ENCODE data around the gene PCDHGA1. TPM values are rescaled to one million over a fixed set of nuclear protein-coding genes. Genes with fewer than 3 reads are reported as not detected.

Gene PCDHGA1
- total and polyA plus RNA-seq, 10 donors = 0.04 to 0.52 (median 0.25) TPM; not detected in 1

GRCh38 chr5:141491323-141492167, 161.2 kb downstream of the PCDHGA1 start:
- intact Hi-C loops (cut with DNase I; ENCODE audit: low total_unique reads) = no loop called here
- WGBS, 5 donors = 19 to 51% (median 24%) methylated on average over 26 to 66 of the region's 66 CpGs
- H3K4me1 ChIP-seq = peaks cover 3 to 52% (median 29%) of the 10 kb centered on the region in 6 donors
- no peak for TF ChIP-seq POLR2AphosphoS5 (IDR thresholded peaks at IDR 0.05)
- no peak for TF ChIP-seq POLR2A (IDR thresholded peaks at IDR 0.05)
- no peak for TF ChIP-seq CTCF (IDR thresholded peaks at IDR 0.05 in 8 of 11, conservative IDR thresholded peaks at IDR 0.05 in 3 of 11)
- H3K27me3 ChIP-seq (replicated peaks in 1 of 7) = peaks cover 0 to 96% (median 16%) of the 10 kb centered on the region in 7 donors
- H3K4me3 ChIP-seq = peak overlapping the region in 7 of 8 donors; percentile 16 to 66 (median 27)
- no peak overlapping the region for H3K27ac ChIP-seq
- H3K9me3 ChIP-seq = no peaks in the 10 kb centered on the region
- peaks cover 0 to 12% (median 0%) of the 10 kb centered on the region in 6 donors for H3K36me3 ChIP-seq
- no peak for DNase-seq

DNA sequence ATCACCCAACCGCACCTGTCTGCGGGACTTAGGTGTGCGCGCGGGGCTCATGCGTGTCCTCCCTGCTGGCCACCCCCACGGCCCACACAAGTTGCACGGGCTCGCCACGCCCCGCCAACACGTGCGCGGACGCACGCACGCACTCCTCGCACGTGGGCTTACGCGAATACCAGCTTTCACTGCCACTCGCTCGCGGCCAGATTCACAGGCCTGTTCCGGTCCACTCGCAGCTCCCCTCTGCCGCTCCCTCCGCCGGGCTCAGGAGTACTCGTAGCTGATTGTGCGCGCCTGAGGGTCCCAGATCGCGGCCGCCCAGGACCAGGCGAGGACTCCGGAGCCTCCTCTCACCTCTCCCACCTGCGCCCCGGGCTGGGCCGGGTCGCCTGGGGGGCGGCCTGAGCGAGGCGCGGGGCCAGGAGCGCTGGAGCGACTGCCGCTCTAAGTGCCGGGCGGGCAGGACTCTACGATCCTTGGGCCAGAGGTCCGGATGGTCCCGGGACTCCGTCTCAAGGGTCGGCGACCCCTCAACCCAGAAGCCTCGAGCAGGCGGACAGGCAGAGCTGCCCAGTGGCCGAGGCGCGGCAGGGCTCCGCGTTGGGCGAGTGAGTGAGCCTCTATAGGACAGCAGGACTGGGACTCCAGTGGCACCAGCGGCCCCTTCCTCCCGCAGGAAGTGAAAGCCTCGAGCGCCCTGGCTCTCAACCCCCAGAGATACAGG, 162.0 kb downstream of the PCDHGA1 start:
- peak; percentile 79 for DNase-seq
- Histone ChIP-seq H3K27me3 (replicated peaks in 1 of 7) (peaks cover 0 to 88% (median 14%) of the 10 kb centered on the region in 7 donors), H3K27ac (no peak overlapping the region), H3K36me3 (peaks cover 0 to 12% (median 0%) of the 10 kb centered on the region in 6 donors), H3K9me3 (no peaks in the 10 kb centered on the region), H3K4me1 (peaks cover 3 to 52% (median 29%) of the 10 kb centered on the region in 6 donors), H3K4me3 (peak overlapping the region in 7 of 8 donors; percentile 16 to 66 (median 27))
- WGBS, 5 donors = 24 to 42% (median 25%) methylated on average over 47 to 68 of the region's 68 CpGs
- TF ChIP-seq POLR2A (IDR thresholded peaks at IDR 0.05) (no peak), POLR2AphosphoS5 (IDR thresholded peaks at IDR 0.05) (peak; percentile 20 to 59 (median 57))
- intact Hi-C loops (cut with DNase I; ENCODE audit: low total_unique reads) = no loop called here

- no peak for DNase-seq
- H3K4me1 ChIP-seq = peaks cover 3 to 47% (median 29%) of the 10 kb centered on the region in 6 donors
- H3K36me3 ChIP-seq = peaks cover 0 to 12% (median 0%) of the 10 kb centered on the region in 6 donors
- TF ChIP-seq POLR2AphosphoS5 (IDR thresholded peaks at IDR 0.05) (no peak), POLR2A (IDR thresholded peaks at IDR 0.05) (no peak), CTCF (IDR thresholded peaks at IDR 0.05 in 8 of 11, conservative IDR thresholded peaks at IDR 0.05 in 3 of 11) (no peak)
- H3K27ac ChIP-seq = no peak overlapping the region
- WGBS, 5 donors = 79 to 89% (median 84%) methylated on average over 10 of the region's 10 CpGs
- intact Hi-C loops (cut with DNase I; ENCODE audit: low total_unique reads) = no loop called here
- no peak overlapping the region for H3K4me3 ChIP-seq
- peaks cover 0 to 76% (median 14%) of the 10 kb centered on the region in 7 donors for H3K27me3 ChIP-seq (replicated peaks in 1 of 7)
- H3K9me3 ChIP-seq = no peaks in the 10 kb centered on the region
Measured at GRCh38 chr5:141493500-141494422, 163.4 kb downstream of the PCDHGA1 start.

All from spleen (tissue), 11 donors.